IPS-NIHi7 (cell line): Measurements from ENCODE around the gene TGM5.
"Not testable (repeated sequence)": the region's sequence is repeated elsewhere in the genome, so short reads cannot be mapped to it uniquely, and the experiment has no call there.

Experiments used
- DNase-seq: peaks from one replicate; pipeline ENCODE4 v3.0.0; 2012; ENCODE audit warnings: mixed read lengths; ENCODE audit errors: extremely low spot score

TGM5 gene, protein sequence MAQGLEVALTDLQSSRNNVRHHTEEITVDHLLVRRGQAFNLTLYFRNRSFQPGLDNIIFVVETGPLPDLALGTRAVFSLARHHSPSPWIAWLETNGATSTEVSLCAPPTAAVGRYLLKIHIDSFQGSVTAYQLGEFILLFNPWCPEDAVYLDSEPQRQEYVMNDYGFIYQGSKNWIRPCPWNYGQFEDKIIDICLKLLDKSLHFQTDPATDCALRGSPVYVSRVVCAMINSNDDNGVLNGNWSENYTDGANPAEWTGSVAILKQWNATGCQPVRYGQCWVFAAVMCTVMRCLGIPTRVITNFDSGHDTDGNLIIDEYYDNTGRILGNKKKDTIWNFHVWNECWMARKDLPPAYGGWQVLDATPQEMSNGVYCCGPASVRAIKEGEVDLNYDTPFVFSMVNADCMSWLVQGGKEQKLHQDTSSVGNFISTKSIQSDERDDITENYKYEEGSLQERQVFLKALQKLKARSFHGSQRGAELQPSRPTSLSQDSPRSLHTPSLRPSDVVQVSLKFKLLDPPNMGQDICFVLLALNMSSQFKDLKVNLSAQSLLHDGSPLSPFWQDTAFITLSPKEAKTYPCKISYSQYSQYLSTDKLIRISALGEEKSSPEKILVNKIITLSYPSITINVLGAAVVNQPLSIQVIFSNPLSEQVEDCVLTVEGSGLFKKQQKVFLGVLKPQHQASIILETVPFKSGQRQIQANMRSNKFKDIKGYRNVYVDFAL

DNA sequence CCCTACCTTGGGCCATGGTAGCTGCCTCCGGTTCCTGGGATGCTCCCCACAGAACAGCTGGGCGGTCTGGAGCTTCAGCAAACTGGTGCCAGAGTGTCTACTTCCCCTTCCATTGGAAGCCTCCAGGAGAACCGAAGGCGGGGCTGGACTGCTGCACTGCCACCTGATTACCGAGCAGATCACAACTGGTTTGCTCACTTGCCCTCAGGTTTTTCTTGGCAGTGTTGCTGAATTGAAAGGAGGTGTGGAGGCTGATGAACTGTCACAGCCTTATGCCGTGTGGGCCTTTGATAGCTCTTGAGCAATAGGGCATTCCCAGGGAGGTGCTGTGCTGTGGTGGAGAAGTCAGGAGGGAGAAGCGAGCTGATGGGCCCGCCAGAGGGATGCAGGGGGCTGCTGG lies at the start of gene TGM5:
TSS of gene TGM5 (minus strand) at position 95 of the 400 bp plus-strand sequence. CDS start at position 16, 79 bp downstream.
- DNase-seq: no peak

DNA sequence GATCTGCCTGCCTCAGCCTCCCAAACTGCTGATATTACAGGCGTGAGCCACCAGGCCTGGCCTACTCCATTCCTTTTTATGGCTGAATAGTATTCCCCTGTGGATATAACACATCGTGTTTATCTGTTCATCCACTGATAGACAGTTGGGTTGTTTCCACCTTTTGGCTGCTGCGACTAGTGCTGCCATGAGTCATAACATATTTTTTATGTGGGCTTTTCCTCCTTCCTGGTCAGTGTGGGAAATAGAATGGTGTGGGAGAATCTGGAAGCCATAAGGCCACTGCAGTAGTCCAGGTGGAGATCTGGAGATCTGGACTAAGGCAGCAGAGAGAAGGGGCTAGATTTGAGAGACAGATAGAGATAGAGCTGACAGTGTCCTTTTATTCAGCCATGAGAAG lies 47.4 kb upstream of the TGM5 start:
- no peak for DNase-seq

DNA sequence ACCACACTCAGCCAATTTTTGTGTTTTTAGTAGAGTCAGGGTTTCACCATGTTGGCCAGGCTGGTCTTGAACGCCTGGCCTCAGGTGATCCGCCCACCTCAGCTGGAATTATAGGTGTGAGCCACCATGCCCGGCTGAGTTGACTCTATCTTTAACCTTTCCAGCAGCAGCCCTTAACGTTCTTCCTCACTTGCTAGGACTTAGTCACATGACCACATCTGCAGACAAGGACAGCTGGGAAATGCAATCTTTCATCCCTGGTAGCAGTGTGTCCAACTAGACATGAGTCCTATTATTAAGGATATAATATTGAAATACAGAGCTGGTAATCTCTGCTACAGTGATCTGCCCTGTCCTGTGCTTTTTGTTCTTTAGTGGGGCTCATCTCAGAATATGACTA lies 45.6 kb upstream of the TGM5 start:
- DNase-seq: no peak

DNA sequence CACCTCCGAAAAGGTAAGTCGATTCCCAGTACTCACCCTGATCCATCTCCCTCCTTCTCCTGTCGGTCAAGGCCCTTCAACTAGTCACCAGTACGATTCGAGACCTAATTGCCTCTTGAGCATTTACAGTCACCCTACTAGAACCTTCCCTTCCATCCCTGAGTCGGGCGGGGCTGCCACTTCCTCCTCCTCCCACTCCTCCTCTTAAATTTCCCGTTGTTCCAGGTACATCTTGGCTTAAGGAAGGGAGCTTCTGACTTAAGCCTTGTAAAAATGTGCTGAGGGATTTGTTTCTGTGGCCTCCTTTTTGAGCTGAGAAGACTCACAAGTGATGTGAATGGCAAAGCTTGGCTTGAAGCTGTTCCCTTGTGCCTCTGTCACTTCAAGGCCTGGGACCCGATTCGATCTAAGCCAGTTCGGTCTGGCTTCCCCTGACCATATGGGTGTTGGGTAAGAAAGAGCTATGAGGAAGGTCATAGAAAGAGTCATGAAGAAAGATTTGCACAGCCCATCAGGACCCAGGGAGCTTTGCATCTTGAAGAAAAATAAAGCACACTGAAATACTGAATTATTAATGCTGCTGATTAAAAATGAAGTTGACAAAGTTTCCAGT lies 35.6 kb upstream of the TGM5 start, which contains the start of gene TGM7:
TSS of gene TGM7 (minus strand) at position 51 of the 613 bp plus-strand sequence.
- no peak for DNase-seq

DNA sequence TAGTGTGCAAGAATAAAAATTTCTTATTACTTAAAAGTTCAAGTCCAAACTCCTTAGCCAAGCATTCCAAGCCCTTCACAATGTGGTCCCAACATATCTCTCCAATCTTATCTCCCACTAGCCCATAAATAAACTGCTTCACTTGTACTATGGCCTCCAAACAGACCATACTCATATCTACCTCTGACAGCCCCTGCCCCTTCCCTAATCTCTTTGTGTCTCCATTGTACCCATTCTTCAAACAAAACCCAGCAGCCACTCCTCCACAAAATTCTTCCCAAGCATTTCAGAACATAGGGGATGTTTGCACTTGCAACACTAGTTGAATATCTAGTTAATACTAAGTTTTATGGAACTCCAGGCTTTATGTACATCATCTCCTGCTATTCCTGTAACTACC lies 33.2 kb upstream of the TGM5 start:
- DNase-seq: no peak

DNA sequence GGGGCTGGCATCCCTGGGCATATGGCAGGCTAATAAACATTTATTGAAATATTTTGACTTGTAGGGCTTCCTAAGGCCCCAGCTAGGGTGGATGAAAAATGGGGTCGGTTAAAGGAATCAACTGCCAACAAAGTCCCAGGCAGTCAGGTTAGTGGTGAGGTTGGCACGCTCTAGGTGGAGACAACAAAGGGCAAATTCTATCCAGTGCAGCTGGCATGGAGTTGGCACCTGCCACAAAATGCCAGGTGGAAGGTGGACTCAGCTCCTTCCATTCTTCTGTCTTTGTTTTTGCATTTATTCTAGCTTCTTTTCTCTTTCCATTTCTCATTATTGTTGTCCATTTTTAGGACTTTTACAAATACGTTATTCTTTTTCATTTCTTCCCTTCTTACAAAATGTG lies 32.7 kb upstream of the TGM5 start:
- no peak for DNase-seq

DNA sequence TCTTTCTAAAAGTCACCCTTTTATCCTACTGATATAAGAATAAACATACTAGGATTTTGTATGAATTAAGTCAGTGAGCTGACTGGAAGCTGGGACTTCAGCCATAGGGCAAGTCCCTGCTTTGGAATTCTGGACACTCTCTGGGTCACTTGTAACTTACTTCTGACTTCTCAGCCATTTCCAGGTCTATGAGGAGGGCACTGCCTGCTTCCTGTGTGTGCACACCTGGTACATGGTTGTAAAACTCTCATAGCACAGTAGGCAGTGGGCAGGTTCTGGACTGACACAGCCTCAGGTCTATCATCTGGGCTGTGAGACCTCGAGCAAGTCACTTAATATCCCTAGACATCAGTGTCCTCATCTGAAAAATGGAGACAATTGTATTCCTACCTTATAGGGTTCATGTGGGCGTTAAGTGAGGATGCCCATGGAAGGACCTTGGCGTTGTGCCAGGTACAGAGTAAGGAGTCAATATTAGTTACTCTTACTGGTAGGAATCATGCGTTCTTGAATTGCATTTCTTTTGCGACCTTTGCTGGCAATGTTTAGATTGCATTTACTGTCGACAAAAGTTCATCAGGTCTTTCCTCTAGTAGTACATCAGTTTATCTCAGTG lies 27.5 kb upstream of the TGM5 start:
- no peak for DNase-seq

DNA sequence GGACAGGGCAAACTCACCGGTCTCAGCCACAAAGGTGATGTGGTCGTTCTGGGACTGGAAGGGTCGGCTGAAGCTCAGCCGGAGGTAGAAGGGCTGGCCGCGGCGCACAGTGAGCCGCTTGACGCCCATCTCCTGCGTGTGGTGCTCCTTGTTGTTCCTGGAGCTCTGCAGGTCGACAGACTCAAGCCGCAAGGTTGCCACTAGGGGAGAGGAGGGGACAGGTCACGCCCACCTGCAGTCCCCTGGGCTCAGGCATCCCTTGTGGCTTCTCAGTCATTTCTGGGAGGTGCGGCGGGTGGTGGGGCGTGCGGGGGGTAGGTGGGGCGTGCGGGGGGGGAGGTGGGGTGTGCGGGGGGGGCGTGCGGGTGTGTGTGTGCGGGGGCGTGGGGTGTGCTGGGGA lies 26.7 kb upstream of the TGM5 start:
- DNase-seq: peak; percentile 90

DNA sequence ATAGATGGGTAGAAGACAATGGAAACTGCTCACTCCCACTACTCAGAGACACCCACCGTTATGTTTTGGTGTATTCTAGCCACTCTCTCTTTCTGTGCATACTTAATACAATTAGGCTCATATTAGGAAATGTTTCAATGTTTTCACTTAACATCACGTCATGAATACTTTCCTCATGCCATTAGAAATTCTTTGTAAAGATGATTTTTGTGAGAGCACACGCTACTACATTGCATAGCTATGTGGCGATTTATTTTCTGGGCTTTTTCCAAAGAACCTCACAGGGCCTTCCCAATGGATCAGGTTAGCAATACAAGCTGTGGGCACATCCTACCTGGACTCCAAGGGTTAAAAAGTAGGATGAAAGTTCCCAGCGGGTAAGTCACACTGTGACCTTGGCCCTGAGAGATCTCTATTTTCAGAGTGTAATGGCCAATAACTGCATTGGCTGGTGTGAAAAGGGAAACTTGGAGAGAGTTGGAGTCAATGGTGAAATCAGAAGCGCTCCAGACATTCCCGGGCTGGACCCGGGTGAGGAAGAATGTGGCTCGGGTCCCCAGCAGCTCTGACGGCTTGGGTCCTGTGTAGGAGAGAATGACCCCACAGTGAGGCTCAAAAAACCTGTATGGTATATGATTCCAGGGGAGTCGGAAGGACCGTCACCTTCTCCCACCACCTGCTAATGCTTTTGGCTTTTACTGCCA lies 25.8 kb upstream of the TGM5 start:
- DNase-seq: no peak

DNA sequence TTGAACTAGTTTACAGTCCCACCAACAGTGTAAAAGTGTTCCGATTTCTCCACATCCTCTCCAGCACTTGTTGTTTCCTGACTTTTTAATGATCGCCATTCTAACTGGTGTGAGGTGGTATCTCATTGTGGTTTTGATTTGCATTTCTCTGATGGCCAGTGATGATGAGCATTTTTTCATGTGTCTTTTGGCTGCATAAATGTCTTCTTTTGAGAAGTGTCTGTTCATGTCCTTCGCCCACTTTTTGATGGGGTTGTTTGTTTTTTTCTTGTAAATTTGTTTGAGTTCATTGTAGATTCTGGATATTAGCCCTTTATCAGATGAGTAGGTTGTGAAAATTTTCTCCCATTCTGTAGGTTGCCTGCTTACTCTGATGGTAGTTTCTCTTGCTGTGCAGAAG lies 22.9 kb upstream of the TGM5 start:
- not testable (repeated sequence) for DNase-seq

DNA sequence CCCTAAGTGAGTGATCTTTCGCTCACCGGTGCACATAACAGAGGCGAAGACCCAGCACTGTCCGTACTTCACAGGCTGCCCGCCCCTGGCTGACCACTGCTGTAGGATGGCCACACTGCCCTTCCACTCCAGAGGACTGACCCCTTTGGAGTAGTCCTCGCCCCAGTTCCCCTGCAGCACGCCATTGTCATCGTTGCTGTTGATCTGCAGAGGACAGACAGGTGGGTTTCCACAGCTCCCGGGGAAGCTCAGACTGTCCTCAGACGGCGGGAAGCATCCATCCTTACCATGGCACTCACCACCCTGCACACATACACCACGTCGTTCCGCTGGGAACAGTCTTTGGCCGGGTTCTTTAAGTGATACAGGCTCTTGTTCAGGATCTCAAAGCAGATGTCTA lies 20.5 kb upstream of the TGM5 start:
- DNase-seq: no peak

DNA sequence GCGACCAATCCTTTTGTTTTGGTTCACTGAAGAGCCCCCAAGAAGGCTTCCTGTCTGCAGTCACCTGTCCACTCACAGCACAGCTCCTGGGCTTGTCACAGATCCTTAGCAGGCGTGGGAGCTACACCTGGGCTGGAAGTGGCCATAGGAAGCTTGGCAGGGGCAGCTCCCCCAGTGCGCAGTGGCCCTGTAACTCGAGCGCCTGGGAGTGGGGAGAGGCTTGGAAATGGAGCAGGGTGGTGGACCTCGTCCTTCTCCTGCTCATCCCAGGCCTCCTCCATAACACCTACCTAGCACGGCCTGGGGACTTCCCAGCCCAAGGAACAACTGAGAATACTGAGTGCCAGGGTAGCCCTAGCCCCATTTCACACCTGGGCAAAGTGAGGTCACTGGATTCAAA lies 19.3 kb upstream of the TGM5 start:
- no peak for DNase-seq

DNA sequence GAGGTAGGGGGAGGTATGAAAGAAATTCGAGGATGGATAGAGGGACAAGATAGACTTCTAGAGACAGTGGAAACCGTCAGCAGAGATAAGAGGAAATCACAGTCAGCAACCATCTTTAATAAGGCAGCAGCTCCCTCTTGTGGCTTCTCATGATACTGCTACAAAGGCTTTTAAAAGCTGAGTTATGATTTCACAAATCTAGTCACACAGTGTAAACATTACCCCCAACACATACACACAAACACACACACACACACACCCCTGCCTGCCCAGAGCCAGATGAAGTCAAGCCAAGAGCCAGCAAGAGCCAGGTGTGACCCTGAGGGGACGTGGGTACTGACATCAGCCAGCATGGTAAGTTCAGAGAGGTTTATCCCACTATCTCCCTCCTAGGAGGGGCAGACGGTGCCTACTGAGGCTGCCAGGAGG lies 18.9 kb upstream of the TGM5 start:
- peak; percentile 79 for DNase-seq

DNA sequence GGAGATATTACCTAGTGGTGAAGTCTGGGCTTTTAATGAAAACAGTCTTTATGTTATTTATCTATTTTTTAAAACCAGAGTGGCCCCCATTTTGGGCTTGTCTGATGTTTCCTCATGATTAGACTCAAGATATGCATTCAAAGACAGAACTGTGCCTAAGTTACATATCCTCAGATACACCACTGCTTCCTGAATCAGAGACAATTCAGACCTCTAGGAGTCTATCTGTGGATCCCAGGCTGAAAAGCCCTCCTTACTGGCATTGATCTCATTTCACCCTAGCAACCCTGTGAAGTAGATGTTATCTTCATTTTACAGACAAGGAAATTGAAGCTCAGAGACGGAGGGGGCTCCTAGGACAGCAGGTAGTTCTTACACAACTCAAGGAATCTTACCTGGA lies 16.8 kb upstream of the TGM5 start:
- no peak for DNase-seq

DNA sequence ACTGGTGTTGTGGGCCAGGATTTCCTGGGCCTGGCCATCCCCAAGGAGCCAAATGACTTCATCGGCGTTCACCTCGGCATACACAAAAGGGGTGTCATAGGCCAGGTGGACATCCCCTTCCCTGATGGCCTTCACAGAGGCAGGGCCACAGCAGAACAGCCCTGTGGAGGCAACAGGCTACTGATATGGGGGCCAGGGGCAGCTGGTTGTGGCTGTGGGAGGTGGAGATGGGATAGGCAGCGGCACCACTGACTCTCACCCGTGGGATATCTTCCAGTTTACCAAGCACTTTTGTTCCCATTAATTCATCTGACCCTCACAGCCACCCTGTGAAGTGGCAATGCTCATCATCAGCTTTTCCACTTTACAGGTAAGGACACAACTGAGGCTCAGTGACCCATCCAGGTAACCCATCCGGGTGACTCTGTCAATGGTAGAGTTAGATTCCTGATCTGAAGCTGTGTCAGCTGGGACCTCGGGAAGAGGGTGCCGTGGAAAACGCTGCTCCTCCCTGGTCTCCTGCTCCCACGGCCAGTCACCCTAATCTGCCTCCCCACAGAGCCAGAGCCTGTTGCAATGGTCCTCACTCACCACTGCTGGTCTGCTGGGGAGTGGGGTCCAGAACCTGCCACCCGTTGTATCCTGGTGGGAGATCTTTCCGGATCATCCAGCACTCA lies 15.3 kb upstream of the TGM5 start:
- DNase-seq: no peak

DNA sequence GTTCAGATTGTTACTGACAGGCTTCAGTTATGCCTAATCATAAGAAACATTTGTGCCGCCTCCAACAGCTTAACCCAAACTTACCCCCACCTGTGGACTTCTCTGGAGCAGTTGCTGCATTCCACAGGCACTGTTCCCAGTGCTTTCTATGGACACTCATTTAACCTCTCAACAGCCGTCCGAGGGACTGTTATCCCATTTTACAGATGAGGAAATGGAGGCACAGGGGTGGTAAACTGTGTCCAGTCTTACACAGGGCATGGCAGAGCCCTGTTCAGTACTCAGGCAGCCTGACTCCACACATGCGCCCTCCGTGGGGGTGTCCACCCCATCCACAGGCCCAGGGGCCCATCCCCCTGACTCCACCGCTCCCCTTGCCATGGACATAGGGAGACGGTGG lies 14.3 kb upstream of the TGM5 start:
- DNase-seq: no peak

DNA sequence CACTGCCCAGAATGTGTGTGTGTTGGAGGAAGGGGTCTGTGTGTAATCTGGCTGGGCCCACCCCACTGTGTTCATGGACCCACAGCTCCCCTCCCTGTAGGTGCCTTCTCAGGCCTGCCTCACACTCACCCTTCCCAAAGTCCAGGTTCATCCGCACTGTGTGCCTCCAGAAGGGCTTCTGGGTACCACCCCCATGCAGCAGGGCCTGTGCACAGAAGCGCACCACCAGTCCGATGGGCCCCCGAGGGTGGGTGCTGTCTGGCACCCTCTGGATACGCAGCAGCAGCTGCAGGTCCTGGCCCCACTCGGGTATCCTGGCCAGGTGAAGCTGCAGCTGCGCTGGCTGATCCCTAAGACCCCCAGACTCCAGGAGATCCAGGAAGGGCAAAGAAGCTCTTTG lies 12.8 kb upstream of the TGM5 start:
- DNase-seq: no peak

DNA sequence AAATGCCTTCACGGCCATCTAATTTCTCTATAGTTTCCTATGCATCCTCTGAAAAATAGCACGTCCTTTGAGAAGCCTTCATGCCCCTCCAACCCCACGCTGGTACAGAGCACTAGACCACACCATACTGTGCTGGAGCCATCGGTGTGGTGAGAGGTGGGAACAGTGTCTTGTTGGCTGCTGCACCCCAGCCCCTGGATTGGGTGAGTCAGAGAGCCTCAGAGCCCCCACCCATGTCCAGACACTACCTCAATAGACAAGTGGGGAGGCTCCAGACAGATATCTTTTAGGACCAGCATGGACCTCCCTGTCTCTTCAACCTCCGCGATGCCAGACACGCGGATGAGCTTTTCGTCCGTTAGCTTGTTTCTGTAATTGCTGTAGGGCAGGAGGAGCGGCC lies 12.1 kb upstream of the TGM5 start:
- no peak for DNase-seq

DNA sequence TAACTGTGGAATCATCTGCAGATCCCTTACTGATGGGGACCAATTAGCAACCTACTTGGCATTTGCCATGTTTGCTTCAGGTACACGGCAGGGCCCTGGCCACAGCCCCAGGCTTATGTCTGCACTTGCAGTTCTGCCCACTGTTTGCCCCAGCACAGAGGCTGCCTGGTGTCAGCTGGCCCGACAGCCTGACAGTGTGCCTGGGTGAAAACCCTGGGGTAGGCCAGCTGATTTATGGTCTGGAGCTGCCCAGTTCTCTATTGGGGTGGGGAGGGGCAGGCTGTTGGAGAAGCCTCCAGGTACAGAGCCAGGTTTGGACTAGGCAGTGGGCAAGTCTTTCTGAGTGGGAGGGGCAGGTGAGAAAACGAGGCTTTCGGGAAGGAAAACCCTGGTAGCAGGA lies 11.2 kb upstream of the TGM5 start:
- no peak for DNase-seq

DNA sequence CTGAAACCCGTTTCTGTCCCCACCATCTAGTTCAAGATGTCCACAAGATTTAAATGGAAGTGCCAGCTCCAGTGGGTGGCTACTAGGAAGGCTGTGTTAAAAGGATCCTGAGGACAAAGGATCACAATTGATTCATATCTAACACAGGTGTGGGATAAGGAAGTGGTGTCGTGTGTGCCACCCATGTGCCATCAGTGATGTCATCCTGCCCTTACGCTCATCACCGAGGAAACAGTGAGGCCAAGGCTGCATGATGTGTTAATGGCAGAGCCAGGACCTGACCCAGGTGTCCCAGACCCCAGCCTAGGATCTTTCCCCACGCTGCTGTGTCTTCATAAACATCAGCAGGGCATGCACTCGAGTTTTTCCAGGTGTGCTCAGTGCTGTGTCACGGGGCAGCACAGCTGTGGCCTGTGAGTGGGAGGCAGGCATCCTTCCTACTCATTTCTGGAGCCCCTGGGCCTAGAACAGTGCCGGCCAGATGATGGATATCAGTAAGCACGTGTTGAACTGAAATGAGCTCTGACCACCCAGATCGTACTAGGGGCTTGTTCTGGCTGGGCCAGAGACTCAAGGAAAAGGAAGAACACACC lies 10.6 kb upstream of the TGM5 start:
- no peak for DNase-seq
